Liver (tissue), 9 donors: ENCODE data around the gene RADIL. TPM values are rescaled to one million over a fixed set of nuclear protein-coding genes. Genes with fewer than 3 reads are reported as not detected.

ENCODE experiments used
- DNase-seq: peaks from one replicate; pipeline ENCODE4 v3.0.0-alpha.2; 2017; ENCODE audit warnings: low spot score
- H3K27ac ChIP-seq, 2 donors: one replicate each; pipeline ENCODE4 v1.7.0; 2013; ENCODE audit warnings: inconsistent platforms in 2 of 2, low read length in 2 of 2, control low read depth in 1 of 2, low read depth in 1 of 2, mild to moderate bottlenecking in 1 of 2
- H3K27me3 ChIP-seq, 4 donors: one replicate each; pipeline versions ENCODE4 v1.6.1 to v1.7.0; 2013; ENCODE audit warnings: low read length in 3 of 4, inconsistent platforms in 1 of 4, mild to moderate bottlenecking in 1 of 4, moderate library complexity in 1 of 4; ENCODE audit not compliant: control insufficient read depth in 4 of 4, insufficient read depth in 4 of 4
- H3K36me3 ChIP-seq, 4 donors: one replicate each; pipeline versions ENCODE4 v1.6.1 to v1.7.0; 2013; ENCODE audit warnings: low read length in 3 of 4, mild to moderate bottlenecking in 3 of 4, low read depth in 1 of 4, moderate library complexity in 1 of 4; ENCODE audit not compliant: control insufficient read depth in 4 of 4, insufficient read depth in 3 of 4
- H3K4me1 ChIP-seq, 4 donors: one replicate each; pipeline versions ENCODE4 v1.6.1 to v1.7.0; 2013; ENCODE audit warnings: low read length in 3 of 4, mild to moderate bottlenecking in 3 of 4, moderate library complexity in 1 of 4; ENCODE audit not compliant: control insufficient read depth in 4 of 4, insufficient read depth in 4 of 4
- H3K4me3 ChIP-seq, 3 donors: one replicate each; pipeline versions ENCODE4 v1.6.1 to v1.7.0; 2013; ENCODE audit warnings: low read length in 3 of 3, control low read depth in 1 of 3, low read depth in 1 of 3, mild to moderate bottlenecking in 1 of 3
- H3K9ac ChIP-seq, 2 donors: one replicate each; pipeline ENCODE4 v1.7.0; 2013; ENCODE audit warnings: low read length in 2 of 2, mild to moderate bottlenecking in 2 of 2, moderate library complexity in 2 of 2, control low read depth in 1 of 2, low read depth in 1 of 2
- H3K9me3 ChIP-seq, 4 donors: one replicate each; pipeline versions ENCODE4 v1.6.1 to v1.7.0; 2013; ENCODE audit warnings: low read length in 3 of 4; ENCODE audit not compliant: control insufficient read depth in 4 of 4
- EGR1 ChIP-seq, 2 donors: IDR thresholded peaks; 2 replicates each; pipeline ENCODE4 v1.6.1; 2016 to 2018; ENCODE audit warnings: antibody characterized with exemption in 2 of 2, low read depth in 2 of 2
- FOXA1 ChIP-seq: IDR thresholded peaks from 2 replicates; pipeline ENCODE4 v1.6.1; 2016; ENCODE audit warnings: antibody characterized with exemption
- FOXA2 ChIP-seq: IDR thresholded peaks from 2 replicates; pipeline ENCODE4 v1.6.1; 2016; ENCODE audit warnings: antibody characterized with exemption
- GABPA ChIP-seq, 2 donors: IDR thresholded peaks in 1 of 2; conservative IDR thresholded peaks in 1 of 2; 2 replicates each; pipeline ENCODE4 v1.6.1; 2016; ENCODE audit warnings: antibody characterized with exemption in 2 of 2, mild to moderate bottlenecking in 1 of 2, moderate library complexity in 1 of 2
- HNF4A ChIP-seq, 2 donors: conservative IDR thresholded peaks; 2 replicates each; pipeline ENCODE4 v1.6.1; 2016; ENCODE audit warnings: antibody characterized with exemption in 2 of 2, mild to moderate bottlenecking in 2 of 2
- HNF4G ChIP-seq: IDR thresholded peaks from 2 replicates; pipeline ENCODE4 v1.6.1; 2016; ENCODE audit warnings: antibody characterized with exemption
- JUND ChIP-seq, 2 donors: IDR thresholded peaks; 2 replicates each; pipeline ENCODE4 v1.6.1; 2016; ENCODE audit warnings: antibody characterized with exemption in 2 of 2
- NR2F2 ChIP-seq: IDR thresholded peaks from 2 replicates; pipeline ENCODE4 v1.6.1; 2016; ENCODE audit warnings: antibody characterized with exemption
- RAD21 ChIP-seq, 2 donors: IDR thresholded peaks; 2 replicates each; pipeline ENCODE4 v1.6.1; 2016; ENCODE audit warnings: antibody characterized with exemption in 2 of 2, mild to moderate bottlenecking in 2 of 2
- RXRA ChIP-seq, 2 donors: IDR thresholded peaks; 2 replicates each; pipeline ENCODE4 v1.6.1; 2017 to 2018; ENCODE audit warnings: antibody characterized with exemption in 2 of 2, mild to moderate bottlenecking in 1 of 2
- SP1 ChIP-seq: IDR thresholded peaks from 2 replicates; pipeline ENCODE4 v1.6.1; 2018; ENCODE audit warnings: antibody characterized with exemption, mild to moderate bottlenecking
- TAF1 ChIP-seq: conservative IDR thresholded peaks from 2 replicates; pipeline ENCODE4 v1.6.1; 2016; ENCODE audit warnings: antibody characterized with exemption, mild to moderate bottlenecking
- YY1 ChIP-seq: IDR thresholded peaks from 2 replicates; pipeline ENCODE4 v1.6.1; 2016; ENCODE audit warnings: antibody characterized with exemption, mild to moderate bottlenecking
- WGBS: extraction: QIAGEN DNeasy Blood & Tissue Kit; methylation state at CpG from one replicate; pipeline ENCODE4 v1.1.7; 2013; 5-methylcytosine and 5-hydroxymethylcytosine counted together
- polyA plus RNA-seq, 2 donors: library from polyadenylated mRNA; stranded (reverse) in 1 of 2; unstranded in 1 of 2; fragments of 200-250 nt in 1 of 2; fragments of >200 nt in 1 of 2; fragmentation: Nextera tagmentation in 1 of 2; extraction: Ambion mirVana in 1 of 2; gene quantifications; one replicate each; pipeline versions ENCODE4 v1.2.1 to v1.2.3, GENCODE V29; 2013 to 2015
- total RNA-seq, 2 donors: library from RNA; depleted of rRNA; stranded (reverse); fragments of >200 nt; gene quantifications; one replicate each; pipeline ENCODE4 v1.2.3, GENCODE V29; 2014
- TF ChIP-seq, protein P1 (sequence below): IDR thresholded peaks from 2 replicates; pipeline ENCODE4 v1.6.1; 2016; ENCODE audit warnings: antibody characterized with exemption
- TF ChIP-seq, protein P2 (sequence below): IDR thresholded peaks from 2 replicates; pipeline ENCODE4 v1.6.1; 2016; ENCODE audit warnings: antibody characterized with exemption
- TF ChIP-seq, protein P3 (sequence below): fragments of 150-350 bp; IDR thresholded peaks from 2 replicates; pipeline ENCODE4 v1.5.1; 2017; ENCODE audit warnings: improper control_type of control experiment, low read depth, low read length; ENCODE audit not compliant: missing input control
- TF ChIP-seq, protein P4 (sequence below): IDR thresholded peaks from 2 replicates; pipeline ENCODE4 v1.6.1; 2016; ENCODE audit warnings: antibody characterized with exemption
- TF ChIP-seq, protein P5 (sequence below): IDR thresholded peaks from 2 replicates; pipeline ENCODE4 v1.6.1; 2016; ENCODE audit warnings: antibody characterized with exemption, mild to moderate bottlenecking
- donor health status: healthy.
- donor health status: healthy.
- donor health status: healthy.
- donor health status: healthy.
- donor health status: healthy.

The RADIL gene
- total and polyA plus RNA-seq, 4 donors = 0.14 to 0.25 (median 0.21) TPM; not detected in 1

DNA sequence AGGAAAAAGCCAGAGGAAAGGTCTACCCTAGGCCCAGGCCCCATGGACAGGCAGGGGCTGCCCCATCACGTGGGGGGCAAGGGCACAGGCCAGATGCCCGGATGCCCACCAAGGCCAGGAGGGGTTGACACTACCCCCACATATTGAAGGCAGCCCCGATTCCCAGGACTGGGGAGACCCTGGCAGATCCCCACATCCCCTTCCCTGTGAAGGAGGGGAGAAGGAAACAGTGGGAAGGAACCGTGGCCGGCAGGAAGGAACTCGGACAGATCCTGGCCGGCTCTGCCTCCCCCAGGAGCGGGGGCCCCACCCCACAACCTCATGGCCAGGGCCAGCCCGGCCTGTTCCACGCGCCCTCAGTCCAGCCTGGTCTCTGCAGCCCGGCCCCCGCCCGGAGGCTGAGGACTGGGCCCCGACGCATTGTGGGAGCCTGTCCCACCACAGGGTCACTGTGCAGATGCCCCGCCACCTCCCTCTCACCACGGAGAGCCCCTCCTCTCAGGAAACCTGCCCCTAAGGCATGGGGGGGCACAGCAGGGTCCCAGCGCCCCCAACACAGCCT is 63.0 kb downstream of the RADIL start:
- no peak for DNase-seq
- Histone ChIP-seq H3K36me3 (no peaks in the 10 kb centered on the region), H3K27me3 (no peaks in the 10 kb centered on the region), H3K9me3 (no peaks in the 10 kb centered on the region), H3K9ac (no peak overlapping the region), H3K27ac (no peak overlapping the region), H3K4me3 (no peak overlapping the region), H3K4me1 (no peaks in the 10 kb centered on the region)
- TF ChIP-seq, protein P1, sequence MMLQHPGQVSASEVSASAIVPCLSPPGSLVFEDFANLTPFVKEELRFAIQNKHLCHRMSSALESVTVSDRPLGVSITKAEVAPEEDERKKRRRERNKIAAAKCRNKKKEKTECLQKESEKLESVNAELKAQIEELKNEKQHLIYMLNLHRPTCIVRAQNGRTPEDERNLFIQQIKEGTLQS = no peak
- no peak for TF ChIP-seq GABPA (IDR thresholded peaks at IDR 0.05 in 1 of 2, conservative IDR thresholded peaks at IDR 0.05 in 1 of 2)
- WGBS = 77% methylated on average over 19 of the region's 19 CpGs

DNA sequence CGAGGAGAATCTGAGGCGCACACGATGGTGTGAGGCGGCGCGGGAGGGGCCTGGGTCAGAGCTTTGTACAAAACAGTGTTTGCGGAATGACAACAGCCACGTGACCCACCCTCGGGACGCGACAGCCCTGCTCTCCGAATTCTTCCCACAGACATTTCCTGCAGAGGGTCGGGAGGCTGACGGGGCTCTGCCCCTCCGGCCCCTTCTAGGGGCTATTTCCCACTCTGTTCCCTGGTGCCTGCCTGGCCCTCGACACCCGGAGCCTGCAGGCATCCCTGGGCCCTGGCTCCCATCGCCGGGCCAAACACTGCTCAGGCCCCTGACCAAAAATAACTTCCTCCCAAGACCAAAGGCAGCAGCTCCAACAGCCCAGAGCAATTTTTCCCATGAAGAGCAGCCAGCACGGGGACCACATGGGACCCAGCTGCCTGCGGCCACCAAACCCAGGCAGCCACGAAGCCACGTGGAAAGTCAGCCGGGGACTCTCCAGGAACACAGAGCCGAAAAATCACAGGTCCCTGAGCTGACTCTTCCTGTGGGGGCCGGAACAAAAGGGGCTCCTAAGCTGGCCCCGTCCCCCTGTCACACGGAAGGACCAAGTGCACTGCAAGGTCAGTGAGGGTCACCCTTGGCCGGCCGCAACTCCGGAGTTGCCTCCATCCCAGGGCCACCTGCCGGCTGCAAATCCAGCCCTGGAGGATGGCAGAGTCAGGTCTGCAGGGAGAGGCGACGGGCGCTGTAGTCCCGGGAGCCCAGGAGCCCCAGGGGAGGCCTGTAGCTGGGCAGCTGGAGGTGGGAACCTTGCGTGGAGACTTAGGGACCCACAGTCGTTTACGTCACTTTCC is 63.7 kb downstream of the RADIL start:
- DNase-seq = no peak
- no peak for TF ChIP-seq GABPA (IDR thresholded peaks at IDR 0.05 in 1 of 2, conservative IDR thresholded peaks at IDR 0.05 in 1 of 2)
- TF ChIP-seq RAD21 (IDR thresholded peaks at IDR 0.05) = no peak
- TF ChIP-seq, protein P2, sequence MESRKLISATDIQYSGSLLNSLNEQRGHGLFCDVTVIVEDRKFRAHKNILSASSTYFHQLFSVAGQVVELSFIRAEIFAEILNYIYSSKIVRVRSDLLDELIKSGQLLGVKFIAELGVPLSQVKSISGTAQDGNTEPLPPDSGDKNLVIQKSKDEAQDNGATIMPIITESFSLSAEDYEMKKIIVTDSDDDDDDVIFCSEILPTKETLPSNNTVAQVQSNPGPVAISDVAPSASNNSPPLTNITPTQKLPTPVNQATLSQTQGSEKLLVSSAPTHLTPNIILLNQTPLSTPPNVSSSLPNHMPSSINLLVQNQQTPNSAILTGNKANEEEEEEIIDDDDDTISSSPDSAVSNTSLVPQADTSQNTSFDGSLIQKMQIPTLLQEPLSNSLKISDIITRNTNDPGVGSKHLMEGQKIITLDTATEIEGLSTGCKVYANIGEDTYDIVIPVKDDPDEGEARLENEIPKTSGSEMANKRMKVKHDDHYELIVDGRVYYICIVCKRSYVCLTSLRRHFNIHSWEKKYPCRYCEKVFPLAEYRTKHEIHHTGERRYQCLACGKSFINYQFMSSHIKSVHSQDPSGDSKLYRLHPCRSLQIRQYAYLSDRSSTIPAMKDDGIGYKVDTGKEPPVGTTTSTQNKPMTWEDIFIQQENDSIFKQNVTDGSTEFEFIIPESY = no peak
- TF ChIP-seq, protein P1 = no peak
- no peak for TF ChIP-seq TAF1
- TF ChIP-seq RXRA (IDR thresholded peaks at IDR 0.05) = no peak
- TF ChIP-seq SP1 = no peak
- TF ChIP-seq HNF4A (conservative IDR thresholded peaks at IDR 0.05) = no peak
- no peak for TF ChIP-seq FOXA2
- TF ChIP-seq HNF4G = no peak
- no peak for TF ChIP-seq JUND (IDR thresholded peaks at IDR 0.05)
- no peak for TF ChIP-seq FOXA1
- TF ChIP-seq, protein P3, sequence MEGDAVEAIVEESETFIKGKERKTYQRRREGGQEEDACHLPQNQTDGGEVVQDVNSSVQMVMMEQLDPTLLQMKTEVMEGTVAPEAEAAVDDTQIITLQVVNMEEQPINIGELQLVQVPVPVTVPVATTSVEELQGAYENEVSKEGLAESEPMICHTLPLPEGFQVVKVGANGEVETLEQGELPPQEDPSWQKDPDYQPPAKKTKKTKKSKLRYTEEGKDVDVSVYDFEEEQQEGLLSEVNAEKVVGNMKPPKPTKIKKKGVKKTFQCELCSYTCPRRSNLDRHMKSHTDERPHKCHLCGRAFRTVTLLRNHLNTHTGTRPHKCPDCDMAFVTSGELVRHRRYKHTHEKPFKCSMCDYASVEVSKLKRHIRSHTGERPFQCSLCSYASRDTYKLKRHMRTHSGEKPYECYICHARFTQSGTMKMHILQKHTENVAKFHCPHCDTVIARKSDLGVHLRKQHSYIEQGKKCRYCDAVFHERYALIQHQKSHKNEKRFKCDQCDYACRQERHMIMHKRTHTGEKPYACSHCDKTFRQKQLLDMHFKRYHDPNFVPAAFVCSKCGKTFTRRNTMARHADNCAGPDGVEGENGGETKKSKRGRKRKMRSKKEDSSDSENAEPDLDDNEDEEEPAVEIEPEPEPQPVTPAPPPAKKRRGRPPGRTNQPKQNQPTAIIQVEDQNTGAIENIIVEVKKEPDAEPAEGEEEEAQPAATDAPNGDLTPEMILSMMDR = no peak
- TF ChIP-seq, protein P4, sequence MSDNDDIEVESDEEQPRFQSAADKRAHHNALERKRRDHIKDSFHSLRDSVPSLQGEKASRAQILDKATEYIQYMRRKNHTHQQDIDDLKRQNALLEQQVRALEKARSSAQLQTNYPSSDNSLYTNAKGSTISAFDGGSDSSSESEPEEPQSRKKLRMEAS = no peak
- no peak for TF ChIP-seq YY1
- TF ChIP-seq, protein P5, sequence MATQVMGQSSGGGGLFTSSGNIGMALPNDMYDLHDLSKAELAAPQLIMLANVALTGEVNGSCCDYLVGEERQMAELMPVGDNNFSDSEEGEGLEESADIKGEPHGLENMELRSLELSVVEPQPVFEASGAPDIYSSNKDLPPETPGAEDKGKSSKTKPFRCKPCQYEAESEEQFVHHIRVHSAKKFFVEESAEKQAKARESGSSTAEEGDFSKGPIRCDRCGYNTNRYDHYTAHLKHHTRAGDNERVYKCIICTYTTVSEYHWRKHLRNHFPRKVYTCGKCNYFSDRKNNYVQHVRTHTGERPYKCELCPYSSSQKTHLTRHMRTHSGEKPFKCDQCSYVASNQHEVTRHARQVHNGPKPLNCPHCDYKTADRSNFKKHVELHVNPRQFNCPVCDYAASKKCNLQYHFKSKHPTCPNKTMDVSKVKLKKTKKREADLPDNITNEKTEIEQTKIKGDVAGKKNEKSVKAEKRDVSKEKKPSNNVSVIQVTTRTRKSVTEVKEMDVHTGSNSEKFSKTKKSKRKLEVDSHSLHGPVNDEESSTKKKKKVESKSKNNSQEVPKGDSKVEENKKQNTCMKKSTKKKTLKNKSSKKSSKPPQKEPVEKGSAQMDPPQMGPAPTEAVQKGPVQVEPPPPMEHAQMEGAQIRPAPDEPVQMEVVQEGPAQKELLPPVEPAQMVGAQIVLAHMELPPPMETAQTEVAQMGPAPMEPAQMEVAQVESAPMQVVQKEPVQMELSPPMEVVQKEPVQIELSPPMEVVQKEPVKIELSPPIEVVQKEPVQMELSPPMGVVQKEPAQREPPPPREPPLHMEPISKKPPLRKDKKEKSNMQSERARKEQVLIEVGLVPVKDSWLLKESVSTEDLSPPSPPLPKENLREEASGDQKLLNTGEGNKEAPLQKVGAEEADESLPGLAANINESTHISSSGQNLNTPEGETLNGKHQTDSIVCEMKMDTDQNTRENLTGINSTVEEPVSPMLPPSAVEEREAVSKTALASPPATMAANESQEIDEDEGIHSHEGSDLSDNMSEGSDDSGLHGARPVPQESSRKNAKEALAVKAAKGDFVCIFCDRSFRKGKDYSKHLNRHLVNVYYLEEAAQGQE = no peak
- no peak for TF ChIP-seq EGR1 (IDR thresholded peaks at IDR 0.05; ENCODE audit: low read depth in 2 of 2)
- TF ChIP-seq NR2F2 = no peak
- H3K4me1 ChIP-seq = no peaks in the 10 kb centered on the region
- H3K9ac ChIP-seq = no peak overlapping the region
- H3K27ac ChIP-seq = no peak overlapping the region
- no peaks in the 10 kb centered on the region for H3K36me3 ChIP-seq
- H3K4me3 ChIP-seq = no peak overlapping the region
- no peaks in the 10 kb centered on the region for H3K27me3 ChIP-seq
- no peaks in the 10 kb centered on the region for H3K9me3 ChIP-seq
- 76% methylated on average over 39 of the region's 39 CpGs for WGBS
